Stimulated activated naive CD8-positive, alpha-beta T cell treated with anti-CD3 and anti-CD28 coated beads, Interleukin-15, Interleukin-2, amounts not matched to agents 100 ng/mL and 50 ng/mL, for 24 hours (primary cell): ENCODE results near the gene DPP7.
"Not testable (repeated sequence)": the region's sequence is repeated elsewhere in the genome, so short reads cannot be mapped to it uniquely, and the experiment has no call there.

Experiments used
- H3K27ac Mint-ChIP-seq: one replicate; pipeline ENCODE4 v1.8.0; 2021; ENCODE audit warnings: mild to moderate bottlenecking, mixed read lengths
- H3K27me3 Mint-ChIP-seq: one replicate; pipeline ENCODE4 v1.8.0; 2021; ENCODE audit warnings: mixed read lengths
- H3K36me3 Mint-ChIP-seq: one replicate; pipeline ENCODE4 v1.8.0; 2021; ENCODE audit warnings: low read depth, mixed read lengths
- H3K4me1 Mint-ChIP-seq: one replicate; pipeline ENCODE4 v1.8.0; 2021; ENCODE audit warnings: low read depth, mixed read lengths
- H3K4me3 Mint-ChIP-seq: one replicate; pipeline ENCODE4 v1.8.0; 2021; ENCODE audit warnings: mild to moderate bottlenecking, mixed read lengths
- H3K9me3 Mint-ChIP-seq: one replicate; pipeline ENCODE4 v1.8.0; 2021; ENCODE audit warnings: mixed read lengths

DPP7 gene

DNA sequence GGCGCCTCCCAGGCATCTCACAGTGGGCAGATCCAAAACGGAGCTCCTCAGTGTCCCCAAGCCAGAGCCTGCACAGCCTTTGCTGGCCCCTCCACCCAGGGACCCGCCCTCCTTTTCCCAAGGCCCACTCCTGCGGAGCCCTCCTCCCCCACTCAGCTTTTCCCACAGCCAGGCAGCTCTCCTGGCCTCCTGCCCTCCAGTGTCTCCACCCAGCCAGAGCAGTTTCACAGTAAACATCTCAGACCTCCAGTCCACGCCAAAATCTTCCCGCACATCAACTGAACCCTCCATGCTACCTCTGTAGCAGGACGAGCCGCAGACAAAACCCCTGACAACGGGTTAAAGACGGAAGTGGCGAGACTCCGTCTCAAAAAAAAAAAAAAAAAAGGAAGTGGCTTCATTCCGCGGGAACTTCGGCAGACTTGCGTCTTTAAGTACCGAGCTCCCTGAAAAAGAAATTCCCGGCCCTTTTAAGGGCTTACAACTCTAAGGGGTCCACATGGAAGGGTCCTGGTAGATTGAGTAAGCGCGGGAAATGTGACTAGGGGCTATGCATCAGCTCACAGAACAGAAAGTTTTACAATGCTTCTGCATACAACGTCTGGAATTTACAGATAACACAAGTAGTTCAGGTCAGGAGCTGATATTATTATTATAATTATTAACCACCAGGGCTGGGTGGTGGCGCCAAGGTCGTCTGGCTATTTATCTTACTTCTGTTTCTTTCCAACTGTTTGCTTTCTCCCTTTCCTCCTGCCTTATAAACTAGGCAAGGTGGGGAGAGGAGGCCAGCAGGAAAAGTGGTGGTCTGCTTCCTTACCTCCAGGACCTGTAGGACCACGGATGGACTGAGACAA, 13.0 kb upstream of the DPP7 start:
- Mint-ChIP-seq H3K27ac (peak overlapping the region; percentile 90), H3K27me3 (peaks cover 3% of the 10 kb centered on the region), H3K36me3 (peaks cover 8% of the 10 kb centered on the region), H3K4me3 (peak overlapping the region; percentile 90), H3K4me1 (peaks cover 40% of the 10 kb centered on the region), H3K9me3 (no peaks in the 10 kb centered on the region)

DNA sequence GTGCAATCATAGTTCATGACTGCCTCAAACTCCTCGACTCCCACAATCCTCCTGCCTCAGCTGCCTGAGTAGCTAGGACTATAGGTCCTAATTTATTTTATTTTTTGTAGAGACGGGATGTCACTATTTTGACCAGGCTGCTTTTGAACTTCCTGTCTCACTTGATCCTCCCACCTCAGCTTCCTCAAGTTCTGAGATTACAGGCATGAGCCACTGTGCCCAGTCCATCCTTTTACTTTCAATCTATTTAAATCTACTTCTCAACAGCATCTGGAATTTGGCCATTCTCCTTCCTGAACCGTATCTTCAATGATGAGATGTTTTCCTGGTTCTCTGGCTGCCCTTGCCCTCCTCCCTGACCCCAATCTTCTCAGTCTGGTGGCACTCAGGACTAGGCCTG, 12.3 kb upstream of the DPP7 start:
- H3K27me3 Mint-ChIP-seq, result peaks cover 3% of the 10 kb centered on the region
- peaks cover 8% of the 10 kb centered on the region for H3K36me3 Mint-ChIP-seq
- H3K4me1 Mint-ChIP-seq, result peaks cover 45% of the 10 kb centered on the region
- H3K9me3 Mint-ChIP-seq, result no peaks in the 10 kb centered on the region
- peak overlapping the region; percentile 88 for H3K27ac Mint-ChIP-seq
- H3K4me3 Mint-ChIP-seq, result peak overlapping the region; percentile 90

DNA sequence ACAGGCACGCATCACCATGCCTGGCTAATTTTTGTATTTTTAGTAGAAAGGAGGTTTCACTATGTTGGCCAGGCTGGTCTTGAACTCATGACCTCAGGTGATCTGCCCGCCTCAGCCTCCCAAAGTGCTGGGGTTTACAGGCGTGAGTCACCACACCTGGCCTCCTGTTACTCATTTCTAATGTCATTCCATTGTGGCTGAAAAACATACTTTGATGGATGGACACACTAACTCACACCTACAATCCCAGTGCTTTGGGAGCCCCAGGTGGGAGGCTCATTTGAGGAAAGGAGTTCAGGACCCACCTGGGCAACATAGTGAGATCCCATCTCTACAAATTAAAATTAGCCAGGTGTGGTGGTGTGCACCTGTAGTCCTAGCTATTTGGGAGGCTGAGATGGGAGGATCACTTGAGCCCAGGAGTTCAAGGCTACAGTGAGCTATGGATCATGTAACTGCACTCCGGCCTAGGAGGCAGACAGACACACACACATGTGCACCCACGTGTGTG, 9.5 kb upstream of the DPP7 start:
- H3K4me3 Mint-ChIP-seq, H3K27me3 Mint-ChIP-seq, H3K9me3 Mint-ChIP-seq, H3K36me3 Mint-ChIP-seq, H3K27ac Mint-ChIP-seq: not testable (repeated sequence)
- H3K4me1 Mint-ChIP-seq, result peaks cover 50% of the 10 kb centered on the region

DNA sequence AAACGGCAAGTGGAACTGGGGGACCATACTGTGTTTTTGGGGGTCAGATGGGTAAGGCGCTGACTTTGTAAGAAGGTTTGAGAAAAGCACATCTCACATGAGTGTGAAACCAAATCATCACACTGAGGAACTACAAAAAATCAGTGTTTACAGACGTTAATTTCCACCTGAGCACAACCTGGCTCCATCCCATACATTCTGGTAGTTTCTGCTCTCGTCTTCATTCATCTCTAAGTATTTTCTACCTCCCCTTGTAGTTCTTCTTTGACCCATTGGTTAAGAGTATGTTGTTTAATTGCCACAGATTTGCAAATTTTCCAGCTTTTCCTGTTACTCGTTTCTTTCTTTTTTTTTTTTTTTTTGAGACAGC, 8.9 kb upstream of the DPP7 start:
- peak overlapping the region; percentile 24 for H3K4me3 Mint-ChIP-seq

DNA sequence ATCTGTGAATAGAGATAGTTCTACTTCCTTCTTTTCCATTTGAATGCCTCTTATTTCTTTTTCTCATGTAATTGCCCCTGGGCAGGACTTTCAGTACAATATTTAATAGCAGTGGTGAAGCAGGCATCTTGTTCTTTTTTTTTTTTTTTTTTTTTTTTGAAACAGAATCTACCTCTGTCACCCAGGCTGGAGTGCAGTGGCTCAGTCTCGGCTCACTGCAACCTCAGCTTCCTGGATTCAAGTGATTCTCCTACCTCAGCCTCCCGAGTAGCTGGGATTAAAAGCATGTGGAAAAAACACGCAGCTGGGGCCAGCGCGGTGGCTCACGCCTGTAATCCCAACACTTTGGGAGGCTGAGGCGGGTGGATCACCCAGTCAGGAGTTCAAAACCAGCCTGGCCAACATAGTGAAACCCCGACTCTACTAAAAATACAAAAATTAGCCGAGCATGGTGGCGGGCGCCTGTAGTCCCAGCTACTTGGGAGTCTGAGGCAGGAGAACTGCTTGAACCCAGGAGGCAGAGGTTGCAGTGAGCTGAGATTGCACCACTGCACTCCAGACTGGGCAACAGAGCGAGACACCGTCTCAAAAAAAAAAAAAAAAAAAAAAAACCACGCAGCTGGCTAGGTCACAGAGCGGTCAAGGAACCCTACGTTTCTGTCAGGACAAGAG, 8.4 kb upstream of the DPP7 start:
- not testable (repeated sequence) for H3K36me3 Mint-ChIP-seq, H3K9me3 Mint-ChIP-seq, H3K27ac Mint-ChIP-seq, H3K27me3 Mint-ChIP-seq
- Mint-ChIP-seq H3K4me3 (peak overlapping the region; percentile 7), H3K4me1 (peaks cover 44% of the 10 kb centered on the region)

More for the DNA sequence above, 8.9 kb upstream of the DPP7 start:
- H3K27ac Mint-ChIP-seq, result no peak overlapping the region
- no peaks in the 10 kb centered on the region for H3K9me3 Mint-ChIP-seq
- peaks cover 49% of the 10 kb centered on the region for H3K4me1 Mint-ChIP-seq
- H3K27me3 Mint-ChIP-seq, result no peaks in the 10 kb centered on the region
- H3K36me3 Mint-ChIP-seq, result peaks cover 4% of the 10 kb centered on the region

DNA sequence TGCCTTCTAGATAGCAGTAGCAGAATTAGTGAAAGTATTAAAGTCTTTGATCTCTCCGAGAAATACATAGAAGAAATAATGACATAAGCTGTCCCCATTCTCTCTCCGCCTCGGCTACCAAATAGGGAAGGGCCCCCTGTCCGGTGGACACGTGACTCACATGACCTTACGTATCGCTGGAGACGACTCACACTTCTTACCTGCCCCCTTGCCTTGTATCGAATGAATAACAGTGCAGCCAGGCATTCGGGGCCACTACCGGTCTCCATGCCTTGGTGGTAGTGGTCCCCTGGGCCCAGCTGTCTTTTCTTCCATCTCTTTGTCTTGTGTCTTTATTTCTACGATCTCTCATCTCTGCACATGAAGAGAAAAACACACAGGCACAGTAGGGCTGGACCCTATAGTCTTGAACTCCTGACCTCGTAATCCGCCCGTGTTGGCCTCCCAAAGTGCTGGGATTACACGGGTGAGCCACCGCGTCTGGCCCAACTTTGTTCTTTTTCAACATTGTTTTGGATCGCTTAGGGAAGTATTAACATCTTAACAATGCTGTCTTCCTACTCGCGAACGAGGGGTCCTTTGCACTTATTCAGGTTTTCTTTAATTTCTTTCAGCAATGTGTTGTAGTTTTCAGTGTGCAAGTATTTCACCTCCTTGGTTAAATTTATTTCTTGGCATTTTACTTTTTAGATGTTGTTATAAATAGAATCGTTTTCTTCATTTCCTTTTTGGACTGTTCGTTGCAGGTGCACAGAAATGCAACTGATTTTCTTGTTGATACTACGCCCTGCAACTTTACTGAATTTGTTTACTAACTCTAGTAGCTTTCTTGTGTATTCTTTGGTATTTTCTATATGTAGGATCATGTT, 7.6 kb upstream of the DPP7 start:
- H3K4me3 Mint-ChIP-seq, result peak overlapping the region; percentile 7
- H3K27me3 Mint-ChIP-seq, H3K27ac Mint-ChIP-seq, H3K9me3 Mint-ChIP-seq, H3K36me3 Mint-ChIP-seq: not testable (repeated sequence)
- H3K4me1 Mint-ChIP-seq, result peaks cover 36% of the 10 kb centered on the region

DNA sequence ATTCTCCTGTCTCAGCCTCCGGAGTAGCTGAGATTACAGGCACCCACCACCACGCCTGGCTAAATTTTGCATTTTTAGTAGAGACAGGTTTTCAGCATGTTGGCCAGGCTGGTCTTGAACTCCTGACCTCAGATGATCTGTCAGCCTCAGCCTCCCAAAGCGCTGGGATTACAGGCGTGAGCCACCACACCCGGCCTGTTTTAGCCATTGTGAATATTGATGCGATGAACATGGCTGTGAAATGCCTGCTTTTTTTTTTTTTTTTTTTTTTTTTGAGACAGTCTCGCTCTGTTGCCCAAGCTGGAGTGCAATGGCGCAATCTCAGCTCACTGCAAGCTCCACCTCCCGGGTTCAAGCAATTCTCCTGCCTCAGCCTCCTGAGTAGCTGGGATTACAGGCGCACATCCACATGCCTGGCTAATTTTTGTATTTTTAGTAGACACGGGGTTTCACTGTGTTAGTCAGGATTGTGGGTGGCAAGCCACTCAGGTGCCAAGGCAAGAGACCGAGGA, 3.6 kb upstream of the DPP7 start:
- H3K4me1 Mint-ChIP-seq, result peaks cover 22% of the 10 kb centered on the region
- H3K36me3 Mint-ChIP-seq, H3K4me3 Mint-ChIP-seq, H3K27ac Mint-ChIP-seq, H3K9me3 Mint-ChIP-seq, H3K27me3 Mint-ChIP-seq: not testable (repeated sequence)

DNA sequence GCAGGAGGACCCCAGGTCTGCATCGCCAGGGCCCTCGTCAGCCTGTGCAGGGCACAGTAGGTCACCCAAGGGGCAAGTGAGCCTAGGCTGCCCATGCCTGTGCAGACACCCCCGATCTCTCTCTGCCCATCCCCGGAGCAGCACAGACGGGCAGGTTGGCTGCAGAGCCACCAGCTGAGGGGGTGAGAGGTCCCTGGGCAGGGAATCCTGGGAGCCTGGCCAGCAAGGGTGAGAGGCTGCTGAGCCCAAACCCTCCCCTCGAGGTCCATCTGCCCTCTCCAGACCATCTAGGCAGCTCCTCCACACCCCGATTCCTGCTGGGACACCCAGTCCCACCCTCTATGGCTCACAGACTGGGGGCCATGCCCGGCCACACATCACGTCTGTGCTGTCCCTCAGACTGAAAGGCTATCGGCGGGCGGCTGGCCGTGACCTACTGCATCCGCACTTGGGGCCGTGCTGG, 2.8 kb upstream of the DPP7 start:
- Mint-ChIP-seq H3K4me1 (peaks cover 21% of the 10 kb centered on the region), H3K9me3 (no peaks in the 10 kb centered on the region), H3K36me3 (peaks cover 8% of the 10 kb centered on the region), H3K27me3 (no peaks in the 10 kb centered on the region), H3K27ac (no peak overlapping the region), H3K4me3 (no peak overlapping the region)

DNA sequence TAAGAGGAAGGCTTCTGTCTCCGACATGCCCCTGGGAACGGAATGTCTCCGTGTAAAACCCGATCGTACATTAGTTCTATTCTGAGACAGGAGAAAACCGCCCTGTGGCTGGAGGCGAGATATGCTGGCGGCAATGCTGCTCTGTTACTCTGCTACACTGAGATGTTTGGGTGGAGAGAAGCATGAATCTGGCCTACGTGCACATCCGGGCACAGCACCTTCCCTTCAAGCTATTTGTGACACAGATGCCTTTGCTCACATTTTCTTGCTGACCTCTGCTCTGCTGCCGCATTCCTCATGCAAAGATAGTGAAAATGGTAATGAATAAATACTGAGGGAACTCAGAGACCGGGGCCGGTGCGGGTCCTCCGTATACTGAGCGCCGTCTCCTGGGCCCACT, 2.2 kb upstream of the DPP7 start:
- no peak overlapping the region for H3K27ac Mint-ChIP-seq
- no peaks in the 10 kb centered on the region for H3K27me3 Mint-ChIP-seq
- H3K4me3 Mint-ChIP-seq, result peak overlapping the region; percentile 7

DNA sequence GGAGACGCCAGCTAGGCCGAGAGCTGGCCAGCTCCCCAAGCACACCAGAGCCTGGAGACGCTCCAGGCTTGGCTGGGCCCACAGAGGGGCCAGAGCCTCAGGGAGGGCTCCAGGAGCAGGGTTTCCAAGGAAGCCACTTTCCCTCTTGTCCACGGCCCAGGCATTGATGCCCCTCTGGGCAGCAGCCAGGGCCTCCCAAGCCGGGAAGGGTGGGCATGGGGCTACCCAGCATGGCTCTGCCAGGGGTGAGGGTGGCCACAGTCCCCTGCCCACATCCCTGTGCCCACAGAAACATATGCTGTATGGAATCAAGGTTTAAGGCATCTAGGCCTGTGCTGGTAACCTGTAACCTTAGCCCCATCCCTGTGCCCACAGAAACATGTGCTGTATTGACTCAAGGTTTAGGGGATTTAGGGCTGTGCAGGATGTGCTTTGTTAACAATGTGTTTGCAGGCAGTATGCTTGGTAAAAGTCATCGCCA, 1.5 kb upstream of the DPP7 start:
- peaks cover 8% of the 10 kb centered on the region for H3K36me3 Mint-ChIP-seq
- no peaks in the 10 kb centered on the region for H3K27me3 Mint-ChIP-seq
- H3K9me3 Mint-ChIP-seq, result no peaks in the 10 kb centered on the region
- H3K27ac Mint-ChIP-seq, result no peak overlapping the region
- H3K4me3 Mint-ChIP-seq, result peak overlapping the region; percentile 7
- H3K4me1 Mint-ChIP-seq, result peaks cover 14% of the 10 kb centered on the region

More for the DNA sequence above, 2.2 kb upstream of the DPP7 start:
- peaks cover 15% of the 10 kb centered on the region for H3K4me1 Mint-ChIP-seq
- H3K36me3 Mint-ChIP-seq, result peaks cover 8% of the 10 kb centered on the region
- no peaks in the 10 kb centered on the region for H3K9me3 Mint-ChIP-seq

DNA sequence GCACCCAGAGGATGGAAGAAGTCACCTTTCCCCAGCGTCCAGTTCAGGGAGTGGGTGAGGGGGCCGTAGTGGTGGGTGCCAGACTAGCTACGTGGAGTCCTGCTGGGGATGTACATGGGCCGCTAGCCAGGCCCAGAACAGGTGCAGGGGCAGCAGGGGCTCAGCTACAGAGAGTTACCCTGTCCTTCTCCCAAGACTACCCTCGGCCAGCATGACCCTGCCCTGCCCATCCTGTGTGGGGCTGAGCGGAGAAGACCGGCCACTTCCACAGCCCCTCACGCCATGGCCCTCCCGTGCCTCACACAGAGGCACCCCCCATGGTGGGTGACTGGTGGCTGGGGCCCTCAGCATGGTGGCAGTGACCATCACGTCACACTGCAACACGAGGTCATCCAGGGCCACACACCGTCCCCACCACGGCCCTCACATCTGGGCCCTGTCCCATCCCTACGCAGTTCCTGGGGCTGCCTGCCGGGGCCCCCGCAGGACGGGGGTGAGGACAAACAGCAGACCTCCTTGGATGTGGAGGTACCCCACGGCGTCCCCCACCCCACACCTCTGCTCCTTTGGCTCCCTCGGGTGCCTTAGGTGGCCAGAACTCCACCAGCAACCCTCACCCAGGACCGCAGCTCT, 977 bp upstream of the DPP7 start:
- Mint-ChIP-seq H3K9me3 (no peaks in the 10 kb centered on the region), H3K36me3 (peaks cover 12% of the 10 kb centered on the region), H3K4me1 (peaks cover 14% of the 10 kb centered on the region), H3K4me3 (peak overlapping the region; percentile 13), H3K27me3 (no peaks in the 10 kb centered on the region), H3K27ac (no peak overlapping the region)

DNA sequence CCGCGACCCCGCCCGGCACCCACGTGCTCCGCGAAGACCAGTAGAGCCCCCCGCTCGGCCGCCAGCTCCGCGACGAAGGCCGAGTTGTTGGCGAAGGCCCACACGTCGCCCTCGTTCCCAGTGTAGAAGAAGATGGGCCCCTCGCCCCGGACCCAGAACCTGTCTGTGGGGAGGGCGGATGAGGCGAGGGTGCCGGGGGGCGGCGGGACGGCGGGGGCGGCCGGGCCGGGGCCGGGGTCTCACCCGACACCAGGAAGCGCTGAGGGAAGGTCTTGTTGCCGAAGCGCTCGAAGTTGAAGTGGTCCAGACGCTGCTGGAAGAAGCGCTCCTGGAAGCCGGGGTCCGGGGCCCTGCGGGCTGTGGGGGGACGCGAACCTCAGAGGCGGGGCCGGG, 317 bp downstream of the DPP7 start:
- Mint-ChIP-seq H3K27ac (peak overlapping the region; percentile 26), H3K4me1 (peaks cover 11% of the 10 kb centered on the region), H3K27me3 (no peaks in the 10 kb centered on the region), H3K36me3 (peaks cover 12% of the 10 kb centered on the region), H3K9me3 (no peaks in the 10 kb centered on the region), H3K4me3 (peak overlapping the region; percentile 62)

DNA sequence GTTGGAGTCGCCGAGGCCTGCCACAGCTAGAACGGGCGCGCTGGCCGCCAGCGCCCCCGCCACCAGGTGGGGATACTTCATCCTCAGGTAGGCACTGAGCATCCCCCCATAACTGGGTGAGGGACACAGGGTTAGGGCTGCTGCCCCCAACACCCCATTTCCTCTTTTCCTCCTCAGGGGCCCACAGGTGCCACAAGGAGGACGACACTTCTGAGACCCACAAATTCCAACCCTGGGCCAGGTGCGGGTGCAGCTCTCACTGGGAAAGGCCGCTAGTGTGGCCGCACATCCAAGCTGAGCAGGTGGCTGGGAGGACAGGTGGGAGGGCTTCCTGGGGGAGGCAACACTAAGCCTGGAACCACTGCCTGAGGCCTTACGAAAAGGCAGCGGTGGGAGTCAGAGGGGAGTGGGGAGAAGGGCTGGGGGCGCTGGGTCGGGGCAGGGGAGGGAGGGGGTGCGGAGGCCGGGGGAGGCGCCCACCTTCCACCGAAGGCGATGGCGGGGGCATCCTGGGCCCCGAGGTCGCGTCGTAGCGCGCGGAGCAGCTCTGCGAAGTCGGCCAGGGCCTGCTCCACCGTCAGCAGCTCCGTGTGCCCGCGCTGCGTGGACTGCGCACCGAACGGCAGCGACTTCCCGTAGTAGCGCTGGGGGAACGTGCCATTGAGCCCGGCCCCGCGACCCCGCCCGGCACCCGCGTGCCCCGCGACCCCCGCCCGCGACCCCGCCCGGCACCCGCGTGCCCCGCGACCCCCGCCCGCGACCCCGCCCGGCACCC, 961 bp downstream of the DPP7 start:
- peak overlapping the region; percentile 84 for H3K27ac Mint-ChIP-seq
- H3K4me1 Mint-ChIP-seq, result peaks cover 5% of the 10 kb centered on the region
- peak overlapping the region; percentile 79 for H3K4me3 Mint-ChIP-seq
- peaks cover 12% of the 10 kb centered on the region for H3K36me3 Mint-ChIP-seq
- H3K9me3 Mint-ChIP-seq, result no peaks in the 10 kb centered on the region
- no peaks in the 10 kb centered on the region for H3K27me3 Mint-ChIP-seq
